Neural cell (in vitro differentiated cells): Measurements from ENCODE around the gene ZNF14.
"Not testable (repeated sequence)": the region's sequence is repeated elsewhere in the genome, so short reads cannot be mapped to it uniquely, and the experiment has no call there.

Experiments used
- EP300 ChIP-seq: fragments of 450-650 bp; conservative IDR thresholded peaks from 2 replicates; pipeline ENCODE4 v1.6.1; 2014; ENCODE audit warnings: antibody characterized with exemption, mild to moderate bottlenecking, moderate library complexity; ENCODE audit not compliant: poor library complexity, severe bottlenecking
- POLR2AphosphoS5 ChIP-seq: IDR thresholded peaks from 2 replicates; pipeline ENCODE4 v1.6.1; 2012
- TF ChIP-seq, protein P1 (sequence below): fragments of 450-650 bp; IDR thresholded peaks from 2 replicates; pipeline ENCODE4 v1.5.1; 2014; ENCODE audit warnings: antibody characterized with exemption, mild to moderate bottlenecking, moderate library complexity; ENCODE audit not compliant: poor library complexity, severe bottlenecking

GRCh38 chr19:19665420-19665948 lies 67.4 kb downstream of the ZNF14 start:
- TF ChIP-seq, protein P1, sequence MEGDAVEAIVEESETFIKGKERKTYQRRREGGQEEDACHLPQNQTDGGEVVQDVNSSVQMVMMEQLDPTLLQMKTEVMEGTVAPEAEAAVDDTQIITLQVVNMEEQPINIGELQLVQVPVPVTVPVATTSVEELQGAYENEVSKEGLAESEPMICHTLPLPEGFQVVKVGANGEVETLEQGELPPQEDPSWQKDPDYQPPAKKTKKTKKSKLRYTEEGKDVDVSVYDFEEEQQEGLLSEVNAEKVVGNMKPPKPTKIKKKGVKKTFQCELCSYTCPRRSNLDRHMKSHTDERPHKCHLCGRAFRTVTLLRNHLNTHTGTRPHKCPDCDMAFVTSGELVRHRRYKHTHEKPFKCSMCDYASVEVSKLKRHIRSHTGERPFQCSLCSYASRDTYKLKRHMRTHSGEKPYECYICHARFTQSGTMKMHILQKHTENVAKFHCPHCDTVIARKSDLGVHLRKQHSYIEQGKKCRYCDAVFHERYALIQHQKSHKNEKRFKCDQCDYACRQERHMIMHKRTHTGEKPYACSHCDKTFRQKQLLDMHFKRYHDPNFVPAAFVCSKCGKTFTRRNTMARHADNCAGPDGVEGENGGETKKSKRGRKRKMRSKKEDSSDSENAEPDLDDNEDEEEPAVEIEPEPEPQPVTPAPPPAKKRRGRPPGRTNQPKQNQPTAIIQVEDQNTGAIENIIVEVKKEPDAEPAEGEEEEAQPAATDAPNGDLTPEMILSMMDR, result not testable (repeated sequence)
- TF ChIP-seq EP300, POLR2AphosphoS5: not testable (repeated sequence)
